Liver (tissue), 3 donors: ENCODE results near the gene EHBP1.

Experiments used
- EGR1 ChIP-seq, 2 donors: IDR thresholded peaks; 2 replicates each; pipeline ENCODE4 v1.6.1; 2016 to 2018; ENCODE audit warnings: antibody characterized with exemption in 2 of 2, low read depth in 2 of 2
- RAD21 ChIP-seq, 2 donors: IDR thresholded peaks; 2 replicates each; pipeline ENCODE4 v1.6.1; 2016; ENCODE audit warnings: antibody characterized with exemption in 2 of 2, mild to moderate bottlenecking in 2 of 2
- TAF1 ChIP-seq: conservative IDR thresholded peaks from 2 replicates; pipeline ENCODE4 v1.6.1; 2016; ENCODE audit warnings: antibody characterized with exemption, mild to moderate bottlenecking
- YY1 ChIP-seq: IDR thresholded peaks from 2 replicates; pipeline ENCODE4 v1.6.1; 2016; ENCODE audit warnings: antibody characterized with exemption, mild to moderate bottlenecking
- TF ChIP-seq, protein P1 (sequence below): fragments of 150-350 bp; IDR thresholded peaks from 2 replicates; pipeline ENCODE4 v1.5.1; 2017; ENCODE audit warnings: improper control_type of control experiment, low read depth, low read length; ENCODE audit not compliant: missing input control
- TF ChIP-seq, protein P2 (sequence below): IDR thresholded peaks from 2 replicates; pipeline ENCODE4 v1.6.1; 2016; ENCODE audit warnings: antibody characterized with exemption
- donor health status: healthy.
- donor health status: healthy.

DNA sequence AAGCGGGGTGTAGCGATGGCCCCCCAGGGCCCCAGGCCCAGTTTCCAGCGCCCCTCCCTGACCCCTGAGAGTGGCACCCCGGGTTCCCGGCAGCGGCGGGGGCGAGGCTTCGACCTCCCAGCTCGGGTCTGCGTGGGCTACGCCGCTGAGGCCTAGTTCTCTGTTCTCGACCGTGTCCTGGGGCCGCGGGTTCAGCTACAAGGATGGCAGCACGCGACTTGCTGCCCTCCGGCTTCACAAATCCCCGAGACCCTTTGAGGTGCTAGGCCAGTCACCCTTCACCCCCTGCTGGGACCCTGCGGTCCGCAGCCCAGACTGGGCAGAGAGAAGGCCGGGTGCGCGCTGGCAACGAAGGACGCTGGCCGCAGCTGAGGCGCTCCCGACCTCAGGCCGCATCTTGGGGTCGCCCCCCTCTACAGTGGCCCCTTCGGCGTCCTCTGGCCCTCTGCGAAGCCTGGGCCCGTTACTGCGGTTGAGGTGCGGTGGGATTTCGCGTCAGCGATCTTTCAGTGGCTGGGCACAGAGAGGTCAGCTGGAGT, 346.4 kb downstream of the EHBP1 start:
- TF ChIP-seq, protein P1, sequence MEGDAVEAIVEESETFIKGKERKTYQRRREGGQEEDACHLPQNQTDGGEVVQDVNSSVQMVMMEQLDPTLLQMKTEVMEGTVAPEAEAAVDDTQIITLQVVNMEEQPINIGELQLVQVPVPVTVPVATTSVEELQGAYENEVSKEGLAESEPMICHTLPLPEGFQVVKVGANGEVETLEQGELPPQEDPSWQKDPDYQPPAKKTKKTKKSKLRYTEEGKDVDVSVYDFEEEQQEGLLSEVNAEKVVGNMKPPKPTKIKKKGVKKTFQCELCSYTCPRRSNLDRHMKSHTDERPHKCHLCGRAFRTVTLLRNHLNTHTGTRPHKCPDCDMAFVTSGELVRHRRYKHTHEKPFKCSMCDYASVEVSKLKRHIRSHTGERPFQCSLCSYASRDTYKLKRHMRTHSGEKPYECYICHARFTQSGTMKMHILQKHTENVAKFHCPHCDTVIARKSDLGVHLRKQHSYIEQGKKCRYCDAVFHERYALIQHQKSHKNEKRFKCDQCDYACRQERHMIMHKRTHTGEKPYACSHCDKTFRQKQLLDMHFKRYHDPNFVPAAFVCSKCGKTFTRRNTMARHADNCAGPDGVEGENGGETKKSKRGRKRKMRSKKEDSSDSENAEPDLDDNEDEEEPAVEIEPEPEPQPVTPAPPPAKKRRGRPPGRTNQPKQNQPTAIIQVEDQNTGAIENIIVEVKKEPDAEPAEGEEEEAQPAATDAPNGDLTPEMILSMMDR, result no peak
- TF ChIP-seq RAD21 (IDR thresholded peaks at IDR 0.05), result no peak
- TF ChIP-seq EGR1 (IDR thresholded peaks at IDR 0.05; ENCODE audit: low read depth in 2 of 2), result no peak
- TF ChIP-seq, protein P2, sequence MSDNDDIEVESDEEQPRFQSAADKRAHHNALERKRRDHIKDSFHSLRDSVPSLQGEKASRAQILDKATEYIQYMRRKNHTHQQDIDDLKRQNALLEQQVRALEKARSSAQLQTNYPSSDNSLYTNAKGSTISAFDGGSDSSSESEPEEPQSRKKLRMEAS, result no peak
- TF ChIP-seq YY1, result no peak
- no peak for TF ChIP-seq TAF1
